GM18868 (cell line): ENCODE results near the gene DGKH.
"Not testable (repeated sequence)": the region's sequence is repeated elsewhere in the genome, so short reads cannot be mapped to it uniquely, and the experiment has no call there.

Source experiments
- ATAC-seq: cut with Tn5 transposase; IDR thresholded peaks from one replicate; pipeline ENCODE4 v1.9.1; 2021; ENCODE audit warnings: mild to moderate bottlenecking, moderate library complexity; ENCODE audit not compliant: unreplicated experiment

The DGKH gene

DNA sequence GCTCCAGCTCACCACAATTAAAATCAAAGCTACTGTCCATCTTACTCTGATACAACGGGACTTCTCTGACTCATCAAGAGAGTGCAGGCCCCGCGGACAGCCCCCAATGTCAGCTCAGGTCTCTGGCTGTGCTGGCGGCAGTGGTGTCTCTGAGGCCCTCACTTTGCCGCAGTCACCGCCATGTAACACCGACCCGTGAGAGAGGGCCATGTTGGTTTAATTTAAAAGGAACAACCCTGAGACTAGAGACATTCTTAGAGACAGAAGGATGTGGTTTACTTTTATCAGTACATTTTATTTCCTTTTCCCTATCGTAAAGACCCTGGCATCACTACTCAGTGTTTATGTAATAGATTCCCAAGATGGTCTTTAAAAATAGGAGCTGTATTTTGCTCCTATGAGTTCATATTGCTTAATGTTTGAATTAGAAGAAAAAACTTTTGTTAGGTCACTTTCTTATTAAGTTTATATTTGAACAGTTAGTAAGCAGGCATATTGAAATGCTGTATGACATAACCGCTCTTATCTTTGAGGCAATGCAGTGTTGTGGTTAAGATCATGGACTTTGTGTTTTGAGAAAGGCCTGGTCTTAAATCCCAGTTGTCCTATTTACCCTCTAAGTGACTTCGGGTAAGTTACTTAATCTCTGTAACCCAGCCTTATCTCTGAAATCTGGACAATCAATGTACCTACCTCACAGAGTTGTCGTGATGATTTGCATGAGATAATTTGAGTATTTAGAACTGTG, 23.4 kb downstream of the DGKH start:
- ATAC-seq, result no peak

GRCh38 chr13:42073683-42074082, 25.2 kb downstream of the DGKH start:
- ATAC-seq, result no peak

DNA sequence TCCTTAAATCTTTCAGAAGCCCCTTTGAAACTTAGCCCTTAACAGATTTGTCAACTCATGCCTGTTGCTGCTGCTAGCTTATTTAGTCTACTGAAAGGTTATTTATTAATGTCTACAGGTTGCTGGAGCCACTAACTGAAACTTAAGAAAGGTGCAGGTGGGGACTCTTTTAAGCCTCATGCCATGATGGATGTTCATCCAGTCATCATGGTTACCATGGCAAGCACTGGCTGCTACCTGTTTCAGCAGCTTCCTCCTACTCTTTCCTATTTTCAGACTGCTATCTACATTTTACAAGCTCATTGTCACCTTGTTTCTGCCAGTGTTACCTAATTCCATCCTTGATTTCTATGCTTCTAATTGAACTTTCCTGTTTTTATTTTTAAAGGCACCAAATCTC, 27.1 kb downstream of the DGKH start:
- no peak for ATAC-seq

- no peak for ATAC-seq
Measured at GRCh38 chr13:42076309-42076713, 27.9 kb downstream of the DGKH start.

GRCh38 chr13:42078128-42078808, 29.8 kb downstream of the DGKH start:
- ATAC-seq, result no peak

DNA sequence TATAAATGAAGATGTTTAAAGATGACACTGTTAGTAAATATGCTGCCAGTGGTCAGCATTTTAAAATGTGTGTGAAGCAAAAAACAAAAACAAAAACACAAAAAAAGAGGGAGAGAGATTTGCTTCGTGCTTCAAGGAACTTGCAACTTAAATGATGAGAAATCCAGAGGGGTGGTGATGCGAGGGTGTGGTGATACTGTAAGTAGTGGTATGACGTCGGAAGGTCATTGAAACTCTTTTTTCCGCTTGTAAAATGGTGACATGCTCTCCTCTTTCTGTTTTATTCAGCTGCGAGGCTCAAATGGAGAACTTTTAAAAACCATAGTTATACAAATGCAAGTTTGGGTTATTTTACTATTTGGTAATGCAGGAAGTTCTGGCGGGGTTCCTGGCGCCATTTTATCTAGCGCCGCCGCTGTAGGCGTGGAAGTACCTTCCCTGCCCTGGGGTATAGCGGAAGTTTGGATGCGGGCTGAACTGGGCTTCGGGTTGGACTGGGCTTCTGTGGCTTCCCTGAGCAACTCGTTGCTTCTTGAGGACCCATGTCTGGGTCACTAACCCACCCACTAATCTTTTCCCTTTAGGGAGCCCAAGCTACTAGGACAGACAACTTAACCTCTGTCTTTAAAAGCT, 34.8 kb downstream of the DGKH start:
- no peak for ATAC-seq

- no peak for ATAC-seq
Measured at GRCh38 chr13:42084722-42085121, 36.3 kb downstream of the DGKH start.

DNA sequence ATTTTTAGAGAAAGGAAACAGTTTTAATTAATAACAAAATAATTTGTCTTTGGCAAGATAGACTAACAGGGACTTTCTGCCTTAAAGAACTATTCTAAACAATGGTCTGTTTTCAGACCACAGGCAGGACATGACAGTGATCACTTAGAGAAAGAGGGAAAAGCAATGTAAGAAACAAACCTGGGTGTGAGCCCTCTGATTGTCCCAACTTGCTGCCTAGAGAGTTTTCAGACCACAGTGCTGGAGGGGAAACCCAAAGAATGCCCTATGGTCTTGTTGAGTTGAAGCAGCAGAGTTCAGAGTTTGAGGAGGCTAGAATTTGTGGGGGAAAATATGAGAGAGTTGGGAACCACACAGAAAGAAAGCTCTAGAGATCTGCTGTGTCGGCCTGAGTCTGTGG, 38.1 kb downstream of the DGKH start:
- peak; percentile 51 for ATAC-seq

DNA sequence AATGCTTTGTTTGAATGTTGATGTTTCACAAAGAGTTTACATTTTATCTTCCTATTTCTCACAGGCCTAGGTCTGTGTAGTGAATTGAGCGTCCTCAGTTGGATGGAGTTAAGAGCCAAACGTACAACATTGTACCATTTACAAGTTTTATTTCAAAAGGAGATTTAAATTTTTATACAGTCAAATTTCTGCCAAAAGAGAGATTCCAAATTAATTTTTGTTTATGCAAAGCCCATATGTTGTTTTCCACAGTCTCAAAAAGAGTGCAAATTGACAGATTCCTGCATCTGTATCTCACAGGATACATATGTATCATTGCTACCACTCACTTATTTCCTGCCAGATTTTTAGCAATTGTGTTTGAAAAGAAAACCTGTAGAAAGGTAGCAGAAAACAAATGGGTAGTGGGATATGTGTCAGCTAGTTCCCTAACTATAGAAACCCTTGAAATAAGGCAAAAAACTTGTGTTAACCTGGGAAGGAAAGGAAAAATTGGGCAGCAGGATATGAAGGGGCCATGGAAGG, 46.1 kb downstream of the DGKH start:
- ATAC-seq, result no peak

- not testable (repeated sequence) for ATAC-seq
Measured at GRCh38 chr13:42096222-42096621, 47.8 kb downstream of the DGKH start.

GRCh38 chr13:42099962-42100675, 51.7 kb downstream of the DGKH start:
- no peak for ATAC-seq

GRCh38 chr13:42100960-42101359, 52.5 kb downstream of the DGKH start:
- no peak for ATAC-seq

GRCh38 chr13:42101821-42102585, 53.6 kb downstream of the DGKH start:
- no peak for ATAC-seq

DNA sequence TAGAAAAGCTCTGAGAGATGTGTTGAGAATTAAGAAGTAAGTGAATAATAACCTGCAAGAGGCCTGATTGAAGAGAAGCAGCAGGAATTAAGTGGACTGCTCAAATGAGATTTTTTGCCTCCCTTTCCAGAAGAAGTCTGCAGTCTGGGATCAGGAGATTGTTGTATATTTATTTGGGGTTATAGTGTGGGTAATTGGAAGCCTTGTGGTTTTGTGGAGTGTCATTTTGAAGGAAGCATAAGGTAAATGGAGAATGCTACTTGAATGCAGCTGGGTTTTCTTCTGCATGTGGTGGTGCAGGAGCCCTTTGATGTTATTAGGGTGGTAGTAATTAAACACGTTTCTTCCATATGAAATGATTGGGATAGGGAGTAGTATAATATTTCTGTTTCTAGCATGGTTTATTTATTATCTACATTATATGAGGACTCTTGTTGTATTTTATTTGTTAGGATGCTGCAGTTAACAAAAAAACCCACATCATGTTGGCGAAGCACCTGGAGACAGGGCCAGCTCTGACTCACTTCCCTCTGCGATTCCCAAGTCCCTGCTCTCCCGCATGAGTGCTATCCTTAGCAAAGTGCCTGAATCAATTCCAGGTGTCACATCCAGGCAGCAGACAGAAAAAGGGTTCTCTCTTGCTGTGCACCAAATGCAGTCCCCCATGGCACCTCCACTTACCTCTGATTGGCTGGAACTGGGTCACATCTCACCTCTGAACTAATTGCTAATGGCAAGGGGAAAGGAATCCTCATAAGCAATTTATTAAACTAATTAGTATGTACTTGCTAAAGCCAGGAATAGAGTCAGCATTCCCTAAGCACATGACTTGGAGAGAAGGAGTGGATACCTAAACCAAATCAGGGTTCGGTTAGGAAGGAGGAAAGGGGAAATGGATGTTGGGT, 54.8 kb downstream of the DGKH start:
- ATAC-seq, result no peak

GRCh38 chr13:42106998-42107397, 58.5 kb downstream of the DGKH start:
- no peak for ATAC-seq

DNA sequence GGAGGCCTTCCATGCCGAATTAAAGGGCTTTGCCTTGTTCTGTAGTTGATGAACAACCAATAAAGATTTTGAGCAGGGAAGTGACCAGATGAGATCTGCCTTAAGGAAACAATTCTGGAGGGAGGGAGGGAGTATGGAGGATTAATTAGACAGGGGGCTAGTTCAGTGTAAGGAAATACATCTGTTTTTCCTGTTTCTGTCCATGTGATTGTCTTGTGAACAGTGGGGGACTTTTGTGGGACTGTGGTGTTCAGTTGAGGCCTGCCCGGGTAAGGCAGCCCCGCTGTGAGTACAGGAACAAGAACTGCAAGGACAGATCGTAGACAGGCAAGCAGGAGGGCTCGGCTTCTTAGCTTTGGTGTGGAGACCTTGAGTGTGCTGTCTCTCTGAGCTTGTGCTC, 59.0 kb downstream of the DGKH start:
- no peak for ATAC-seq

DNA sequence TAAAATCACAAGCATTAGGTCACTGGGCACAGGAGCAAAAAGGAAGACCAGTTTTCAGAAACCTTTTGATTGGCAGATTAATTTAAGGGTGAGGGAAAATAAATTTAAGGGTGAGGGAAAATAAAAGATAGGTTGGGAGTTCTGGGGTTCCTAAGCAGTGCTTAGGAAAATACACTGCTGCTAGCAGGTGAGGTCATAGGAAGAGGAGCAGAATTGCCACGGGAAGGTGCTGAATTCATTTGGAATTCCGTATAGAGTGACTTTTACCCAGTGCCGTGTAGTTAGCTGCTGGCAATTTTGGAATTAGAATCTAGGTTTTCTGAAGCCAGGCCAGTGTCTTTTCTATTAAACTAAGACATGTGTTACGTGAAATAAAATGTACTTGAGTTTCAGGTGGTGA, 59.8 kb downstream of the DGKH start:
- no peak for ATAC-seq

DNA sequence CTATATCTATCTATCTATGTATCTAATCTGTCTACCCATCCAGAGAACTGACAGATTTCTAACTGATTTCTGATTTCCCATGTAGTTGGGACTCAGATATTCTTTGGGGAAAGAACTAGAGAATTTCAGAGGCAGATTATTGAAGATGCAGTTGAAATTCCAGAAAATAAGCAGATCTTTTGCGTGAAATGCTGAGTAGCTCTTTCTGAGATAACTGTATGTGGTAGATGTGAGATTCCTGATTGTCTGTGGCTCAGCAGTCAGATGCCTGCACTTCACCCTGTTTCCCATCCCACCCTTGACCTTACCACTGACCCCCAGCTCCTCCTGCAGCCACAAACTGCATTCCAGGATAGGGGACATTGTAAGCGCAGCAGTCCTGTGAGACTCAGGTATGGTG, 61.5 kb downstream of the DGKH start:
- ATAC-seq, result no peak

- no peak for ATAC-seq
Measured at GRCh38 chr13:42110410-42111155, 62.1 kb downstream of the DGKH start.
